HCEC 1CT (cell line): Measurements from ENCODE around the gene PACS2.
A peak's percentile ranks its signal among the peaks of the same experiment; 100 is the strongest.
"Not testable (repeated sequence)": the region's sequence is repeated elsewhere in the genome, so short reads cannot be mapped to it uniquely, and the experiment has no call there.

ENCODE experiments used
- DNase-seq: peaks from one replicate; pipeline ENCODE4 v3.0.0-alpha.2; 2017

PACS2 gene

GRCh38 chr14:105314287-105315200 lies at the start of gene PACS2:
TSS of gene PACS2 (plus strand) at chr14:105314748. CDS start at chr14:105314919, 171 bp downstream.
- peak; percentile 84 for DNase-seq

GRCh38 chr14:105267820-105268548 lies 46.6 kb upstream of the PACS2 start:
- DNase-seq, result no peak

GRCh38 chr14:105268736-105269354 lies 45.7 kb upstream of the PACS2 start:
- DNase-seq, result no peak

GRCh38 chr14:105269405-105269804 lies 45.1 kb upstream of the PACS2 start:
- no peak for DNase-seq

- no peak for DNase-seq
These were observed 43.2 kb upstream of the PACS2 start for GRCh38 chr14:105271224-105271890.

- no peak for DNase-seq
These were observed 41.9 kb upstream of the PACS2 start for GRCh38 chr14:105272623-105273022.

GRCh38 chr14:105273062-105273461 lies 41.5 kb upstream of the PACS2 start:
- DNase-seq, result no peak

- no peak for DNase-seq
These were observed 39.9 kb upstream of the PACS2 start for GRCh38 chr14:105274637-105275036.

GRCh38 chr14:105275267-105275946 lies 39.1 kb upstream of the PACS2 start:
- peak; percentile 27 for DNase-seq

- DNase-seq, result not testable (repeated sequence)
These were observed 37.1 kb upstream of the PACS2 start for GRCh38 chr14:105277448-105277847.

GRCh38 chr14:105279642-105280361 lies 34.7 kb upstream of the PACS2 start:
- DNase-seq, result no peak

- DNase-seq, result no peak
These were observed 34.0 kb upstream of the PACS2 start for GRCh38 chr14:105280525-105280924.

GRCh38 chr14:105281371-105282097 lies 33.0 kb upstream of the PACS2 start:
- peak; percentile 57 for DNase-seq

GRCh38 chr14:105282098-105282725 lies 32.3 kb upstream of the PACS2 start:
- DNase-seq, result no peak

GRCh38 chr14:105283028-105283427 lies 31.5 kb upstream of the PACS2 start:
- no peak for DNase-seq

- DNase-seq, result no peak
These were observed 30.6 kb upstream of the PACS2 start for GRCh38 chr14:105283899-105284298.

GRCh38 chr14:105285174-105285573 lies 29.4 kb upstream of the PACS2 start:
- DNase-seq, result no peak

GRCh38 chr14:105286759-105287144 lies 27.8 kb upstream of the PACS2 start:
- no peak for DNase-seq

GRCh38 chr14:105287249-105288102 lies 27.1 kb upstream of the PACS2 start:
- DNase-seq, result no peak
